Measurements from ENCODE around the gene AMN1.
A peak's percentile ranks its signal among the peaks of the same experiment; 100 is the strongest.
"Not testable (repeated sequence)": the region's sequence is repeated elsewhere in the genome, so short reads cannot be mapped to it uniquely, and the experiment has no call there.

Gene AMN1

DNA sequence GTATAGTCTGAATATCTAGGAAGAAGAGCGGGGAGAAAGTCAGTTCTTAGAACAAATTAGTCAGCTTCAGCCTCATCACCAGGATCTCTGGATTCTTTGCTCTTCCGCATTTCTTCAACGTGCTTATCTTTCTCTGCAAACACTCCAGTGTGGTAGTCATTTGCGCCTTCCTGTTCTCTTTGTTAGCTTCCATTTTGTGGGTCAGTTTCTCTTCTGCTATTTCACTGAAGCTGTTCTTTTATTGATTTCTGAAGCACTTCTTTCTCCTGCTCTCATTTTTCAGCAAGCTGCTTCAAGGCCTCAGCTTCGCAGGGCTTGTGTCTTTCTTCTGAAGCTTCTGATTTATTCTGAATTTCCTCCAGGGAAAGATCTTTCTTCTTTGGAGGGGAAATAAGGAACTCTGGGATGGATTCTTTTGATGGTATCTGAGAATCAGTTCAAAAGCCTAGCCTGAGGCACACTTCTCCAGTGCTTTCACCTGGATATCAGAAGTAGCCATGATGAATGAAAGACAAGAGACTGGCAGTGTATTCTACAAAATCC is 13.5 kb downstream of the AMN1 start:
- TF ChIP-seq CTCF (IDR thresholded peaks at IDR 0.05; ENCODE audit: low read depth, low read length) (no peak), EZH2phosphoT487 (IDR thresholded peaks at IDR 0.05; ENCODE audit: low read depth) (no peak)
- Histone ChIP-seq H3K4me1 (ENCODE audit: low read length) (peaks cover 18% of the 10 kb centered on the region), H3K79me2 (ENCODE audit: low read length) (no peaks in the 10 kb centered on the region; the same call in 1 of the 2 replicates), H3K36me3 (replicated peaks; ENCODE audit: low read depth, low read length) (peaks cover 13% of the 10 kb centered on the region), H3K4me2 (ENCODE audit: low read length) (peak overlapping the region; percentile 76), H3K27me3 (ENCODE audit: low read depth, low read length) (no peaks in the 10 kb centered on the region), H3K4me3 (ENCODE audit: low read length) (peak overlapping the region; percentile 56), H3K9ac (ENCODE audit: low read length) (peak overlapping the region; percentile 67), H4K20me1 (ENCODE audit: insufficient read depth, low read length) (no peaks in the 10 kb centered on the region), H3K9me3 (ENCODE audit: insufficient read depth, low read length) (no peaks in the 10 kb centered on the region), H3K27ac (ENCODE audit: low read length) (peak overlapping the region; percentile 87), H2AFZ (ENCODE audit: low read depth, low read length) (peak overlapping the region; percentile 78)

- H3K4me3 ChIP-seq (ENCODE audit: low read length), result peak overlapping the region; percentile 18; the same call in 1 of the 2 replicates
- peak overlapping the region; percentile 78 for H2AFZ ChIP-seq (ENCODE audit: low read depth, low read length)
- peak overlapping the region; percentile 87 for H3K27ac ChIP-seq (ENCODE audit: low read length)
- H3K79me2 ChIP-seq (ENCODE audit: low read length), result no peaks in the 10 kb centered on the region
- peaks cover 11% of the 10 kb centered on the region for H3K36me3 ChIP-seq (replicated peaks; ENCODE audit: low read depth, low read length)
- no peak for TF ChIP-seq CTCF (IDR thresholded peaks at IDR 0.05; ENCODE audit: low read depth, low read length)
- TF ChIP-seq EZH2phosphoT487 (IDR thresholded peaks at IDR 0.05; ENCODE audit: low read depth), result no peak
- no peaks in the 10 kb centered on the region for H4K20me1 ChIP-seq (ENCODE audit: insufficient read depth, low read length)
- H3K4me1 ChIP-seq (ENCODE audit: low read length), result peaks cover 18% of the 10 kb centered on the region
- H3K4me2 ChIP-seq (ENCODE audit: low read length), result peak overlapping the region; percentile 76
- no peaks in the 10 kb centered on the region for H3K27me3 ChIP-seq (ENCODE audit: low read depth, low read length)
- H3K9me3 ChIP-seq (ENCODE audit: insufficient read depth, low read length), result no peaks in the 10 kb centered on the region
- H3K9ac ChIP-seq (ENCODE audit: low read length), result peak overlapping the region; percentile 67
Measured at GRCh38 chr12:31714406-31715271, 14.2 kb downstream of the AMN1 start.

GRCh38 chr12:31712877-31713276 is 15.9 kb downstream of the AMN1 start:
- H3K9me3 ChIP-seq (ENCODE audit: insufficient read depth, low read length), result no peaks in the 10 kb centered on the region
- H3K27me3 ChIP-seq (ENCODE audit: low read depth, low read length), result no peaks in the 10 kb centered on the region
- peaks cover 8% of the 10 kb centered on the region for H3K36me3 ChIP-seq (replicated peaks; ENCODE audit: low read depth, low read length)
- H3K79me2 ChIP-seq (ENCODE audit: low read length), result no peaks in the 10 kb centered on the region
- no peak overlapping the region for H3K27ac ChIP-seq (ENCODE audit: low read length)
- H4K20me1 ChIP-seq (ENCODE audit: insufficient read depth, low read length), result no peaks in the 10 kb centered on the region
- no peak overlapping the region for H3K4me2 ChIP-seq (ENCODE audit: low read length)
- H3K4me1 ChIP-seq (ENCODE audit: low read length), result peaks cover 18% of the 10 kb centered on the region
- no peak overlapping the region for H3K9ac ChIP-seq (ENCODE audit: low read length)
- H2AFZ ChIP-seq (ENCODE audit: low read depth, low read length), result no peak overlapping the region
- no peak for TF ChIP-seq CTCF (IDR thresholded peaks at IDR 0.05; ENCODE audit: low read depth, low read length)
- TF ChIP-seq EZH2phosphoT487 (IDR thresholded peaks at IDR 0.05; ENCODE audit: low read depth), result no peak
- no peak overlapping the region for H3K4me3 ChIP-seq (ENCODE audit: low read length)

DNA sequence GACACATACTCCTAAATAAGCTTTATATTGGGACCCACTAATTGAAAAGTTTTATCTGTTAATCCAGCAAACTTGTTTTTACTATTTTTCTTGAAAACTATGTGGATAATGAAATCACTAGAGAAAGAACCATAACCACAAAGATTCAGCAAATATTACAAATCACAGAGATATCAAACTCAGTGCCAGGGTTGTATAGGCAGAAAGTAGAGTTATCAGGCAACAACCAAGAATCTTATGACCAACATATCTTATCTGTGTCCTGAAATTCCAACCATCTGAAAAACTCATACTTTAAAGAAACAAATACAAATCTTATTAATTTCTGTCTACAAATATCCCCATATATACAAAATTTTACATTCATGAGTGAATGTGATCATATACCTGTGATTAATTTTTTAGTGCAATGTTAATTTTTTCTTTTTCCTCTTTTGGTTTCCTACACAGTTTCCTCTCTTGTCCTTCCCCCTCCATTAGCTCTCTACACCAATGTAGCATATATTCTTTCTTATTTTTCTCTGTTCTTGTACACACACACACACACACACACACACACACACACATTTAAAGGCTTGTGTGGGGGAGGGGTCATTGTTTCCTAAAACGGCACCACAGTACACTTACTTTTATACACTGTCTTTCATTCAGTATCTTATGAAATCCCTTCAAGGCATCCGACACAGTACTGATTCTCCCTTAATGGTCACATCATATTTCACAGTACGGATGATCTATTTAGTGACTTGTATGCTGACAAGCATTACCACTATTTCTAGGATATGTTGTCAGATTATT is 18.6 kb downstream of the AMN1 start:
- TF ChIP-seq CTCF (IDR thresholded peaks at IDR 0.05; ENCODE audit: low read depth, low read length), result no peak
- TF ChIP-seq EZH2phosphoT487 (IDR thresholded peaks at IDR 0.05; ENCODE audit: low read depth), result no peak
- Histone ChIP-seq H4K20me1 (ENCODE audit: insufficient read depth, low read length) (no peaks in the 10 kb centered on the region), H3K9ac (ENCODE audit: low read length) (no peak overlapping the region)

DNA sequence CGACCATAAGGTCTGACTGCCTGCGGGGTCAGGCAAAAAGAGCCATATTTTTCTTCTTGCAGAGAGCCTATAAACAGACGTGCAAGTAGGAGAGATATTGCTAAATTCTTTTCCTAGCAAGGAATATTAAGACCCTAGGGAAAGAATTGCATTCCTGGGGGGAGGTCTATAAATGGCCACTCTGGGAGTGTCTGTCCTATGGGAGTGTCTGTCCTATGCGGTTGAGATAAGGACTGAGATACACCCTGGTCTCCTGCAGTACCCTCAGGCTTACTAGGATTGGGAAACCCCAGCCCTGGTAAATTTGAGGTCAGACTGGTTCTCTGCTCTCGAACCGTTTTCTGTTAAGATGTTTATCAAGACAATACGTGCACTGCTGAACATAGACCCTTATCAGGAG is 20.7 kb downstream of the AMN1 start:
- not testable (repeated sequence) for H3K79me2 ChIP-seq (ENCODE audit: low read length); H2AFZ ChIP-seq (ENCODE audit: low read depth, low read length); H3K27me3 ChIP-seq (ENCODE audit: low read depth, low read length)

More for the DNA sequence above, 18.6 kb downstream of the AMN1 start:
- Histone ChIP-seq H3K4me2 (ENCODE audit: low read length) (no peak overlapping the region), H3K36me3 (replicated peaks; ENCODE audit: low read depth, low read length) (peaks cover 9% of the 10 kb centered on the region), H3K9me3 (ENCODE audit: insufficient read depth, low read length) (no peaks in the 10 kb centered on the region), H3K79me2 (ENCODE audit: low read length) (no peaks in the 10 kb centered on the region), H2AFZ (ENCODE audit: low read depth, low read length) (no peak overlapping the region), H3K4me3 (ENCODE audit: low read length) (no peak overlapping the region), H3K27me3 (ENCODE audit: low read depth, low read length) (no peaks in the 10 kb centered on the region), H3K4me1 (ENCODE audit: low read length) (peaks cover 7% of the 10 kb centered on the region), H3K27ac (ENCODE audit: low read length) (no peak overlapping the region)

More for the DNA sequence above, 20.7 kb downstream of the AMN1 start:
- H3K9ac ChIP-seq (ENCODE audit: low read length); H3K9me3 ChIP-seq (ENCODE audit: insufficient read depth, low read length); H4K20me1 ChIP-seq (ENCODE audit: insufficient read depth, low read length); H3K4me2 ChIP-seq (ENCODE audit: low read length); H3K27ac ChIP-seq (ENCODE audit: low read length); H3K4me1 ChIP-seq (ENCODE audit: low read length); H3K4me3 ChIP-seq (ENCODE audit: low read length); H3K36me3 ChIP-seq (replicated peaks; ENCODE audit: low read depth, low read length): not testable (repeated sequence)

Data from OCI-LY3 (cell line).